Measurements from ENCODE around the gene PTPRK.

PTPRK gene

GRCh38 chr6:128118401-128118800 lies 402.0 kb downstream of the PTPRK start:
- no peak for DNase-seq

- no peak for DNase-seq
These were observed 402.5 kb downstream of the PTPRK start for GRCh38 chr6:128117916-128118315.

- DNase-seq, result no peak
These were observed 406.2 kb downstream of the PTPRK start for GRCh38 chr6:128114164-128114563.

- DNase-seq, result no peak
These were observed 407.9 kb downstream of the PTPRK start for GRCh38 chr6:128112494-128112893.

- DNase-seq, result no peak
These were observed 409.3 kb downstream of the PTPRK start for GRCh38 chr6:128111096-128111495.

- DNase-seq, result no peak
These were observed 412.7 kb downstream of the PTPRK start for GRCh38 chr6:128107682-128108081.

- no peak for DNase-seq
These were observed 420.7 kb downstream of the PTPRK start for GRCh38 chr6:128099571-128100197.

GRCh38 chr6:128098000-128098581 lies 422.3 kb downstream of the PTPRK start:
- no peak for DNase-seq

GRCh38 chr6:128097009-128097408 lies 423.4 kb downstream of the PTPRK start:
- no peak for DNase-seq

- no peak for DNase-seq
These were observed 425.0 kb downstream of the PTPRK start for GRCh38 chr6:128095362-128095761.

GRCh38 chr6:128079021-128079420 lies 441.4 kb downstream of the PTPRK start:
- no peak for DNase-seq

- DNase-seq, result no peak
These were observed 442.1 kb downstream of the PTPRK start for GRCh38 chr6:128078276-128078675.

- no peak for DNase-seq
These were observed 443.6 kb downstream of the PTPRK start for GRCh38 chr6:128076843-128077242.

- DNase-seq, result no peak
These were observed 445.8 kb downstream of the PTPRK start for GRCh38 chr6:128074567-128074966.

GRCh38 chr6:128073389-128073788 lies 447.0 kb downstream of the PTPRK start:
- DNase-seq, result no peak

GRCh38 chr6:128071212-128071611 lies 449.2 kb downstream of the PTPRK start:
- DNase-seq, result no peak

GRCh38 chr6:128070406-128070805 lies 450.0 kb downstream of the PTPRK start:
- DNase-seq, result no peak

GRCh38 chr6:128069188-128069587 lies 451.2 kb downstream of the PTPRK start:
- DNase-seq, result no peak

GRCh38 chr6:128068119-128068479 lies 452.3 kb downstream of the PTPRK start:
- no peak for DNase-seq

GRCh38 chr6:128067446-128068118 lies 452.8 kb downstream of the PTPRK start:
- no peak for DNase-seq

- DNase-seq, result no peak
These were observed 455.3 kb downstream of the PTPRK start for GRCh38 chr6:128065072-128065471.

- DNase-seq, result no peak
These were observed 455.9 kb downstream of the PTPRK start for GRCh38 chr6:128064540-128064895.

GRCh38 chr6:128063850-128064539 lies 456.4 kb downstream of the PTPRK start:
- DNase-seq, result no peak
